Activated CD4-positive, CD25-positive, alpha-beta regulatory T cell treated with anti-CD3 and anti-CD28 coated beads, Interleukin-2, amount 50 U/mL, for 16 hours (primary cell): ENCODE results near the gene WDR48.
A peak's percentile ranks its signal among the peaks of the same experiment; 100 is the strongest.
"Not testable (repeated sequence)": the region's sequence is repeated elsewhere in the genome, so short reads cannot be mapped to it uniquely, and the experiment has no call there.

ENCODE experiments used
- DNase-seq: peaks from one replicate; pipeline ENCODE4 v3.0.0-alpha.2; 2020; ENCODE audit warnings: low read depth, low spot score

Gene WDR48

GRCh38 chr3:39051649-39052561 is at the start of gene WDR48, which contains the start of gene SCN11A:
Gene WDR48 (plus strand): TSS chr3:39052016. CDS start chr3:39052026, 10 bp downstream.
Gene SCN11A (minus strand): TSS chr3:39051944. CDS start chr3:38950362, 101,582 bp downstream.
- peak; percentile 88 for DNase-seq

GRCh38 chr3:39005295-39005694 is 46.5 kb upstream of the WDR48 start:
- DNase-seq = no peak

- no peak for DNase-seq
Observed at GRCh38 chr3:39011191-39011736, 40.6 kb upstream of the WDR48 start.

- DNase-seq = no peak
Observed at GRCh38 chr3:39013289-39013688, 38.5 kb upstream of the WDR48 start.

GRCh38 chr3:39013921-39014509 is 37.8 kb upstream of the WDR48 start:
- DNase-seq = no peak

- no peak for DNase-seq
Observed at GRCh38 chr3:39015418-39015817, 36.4 kb upstream of the WDR48 start.

GRCh38 chr3:39019299-39019698 is 32.5 kb upstream of the WDR48 start:
- DNase-seq = no peak

GRCh38 chr3:39021029-39021428 is 30.8 kb upstream of the WDR48 start:
- DNase-seq = no peak

- no peak for DNase-seq
Observed at GRCh38 chr3:39021465-39022285, 30.1 kb upstream of the WDR48 start.

GRCh38 chr3:39022286-39022630 is 29.6 kb upstream of the WDR48 start:
- DNase-seq = no peak

- DNase-seq = no peak
Observed at GRCh38 chr3:39024497-39024896, 27.3 kb upstream of the WDR48 start.

- no peak for DNase-seq
Observed at GRCh38 chr3:39025222-39025970, 26.4 kb upstream of the WDR48 start.

- no peak for DNase-seq
Observed at GRCh38 chr3:39028546-39028945, 23.3 kb upstream of the WDR48 start.

GRCh38 chr3:39029556-39029955 is 22.3 kb upstream of the WDR48 start:
- DNase-seq = no peak

GRCh38 chr3:39038165-39038564 is 13.7 kb upstream of the WDR48 start:
- DNase-seq = no peak

GRCh38 chr3:39050029-39050428 is 1.8 kb upstream of the WDR48 start:
- no peak for DNase-seq

GRCh38 chr3:39052583-39052982 is 767 bp downstream of the WDR48 start:
- no peak for DNase-seq

- no peak for DNase-seq
Observed at GRCh38 chr3:39053696-39054095, 1.9 kb downstream of the WDR48 start.

- no peak for DNase-seq
Observed at GRCh38 chr3:39056151-39056550, 4.3 kb downstream of the WDR48 start.

GRCh38 chr3:39061228-39061627 is 9.4 kb downstream of the WDR48 start:
- DNase-seq = not testable (repeated sequence)

GRCh38 chr3:39062180-39062579 is 10.4 kb downstream of the WDR48 start:
- DNase-seq = no peak
